ENCODE data around the gene NF2.

Gene NF2

GRCh38 chr22:29734406-29734805, 131.0 kb downstream of the NF2 start:
- Histone ChIP-seq H3K36me3 (peaks cover 80% of the 10 kb centered on the region), H3K4me3 (ENCODE audit: low read depth in 1 of 2, low read length in 1 of 2) (no peak overlapping the region)
- no peak for TF ChIP-seq CTCF (IDR thresholded peaks at IDR 0.05)

GRCh38 chr22:29734838-29735237, 131.4 kb downstream of the NF2 start:
- H3K27me3 ChIP-seq, result peaks cover 7% of the 10 kb centered on the region
- no peak for TF ChIP-seq CTCF (IDR thresholded peaks at IDR 0.05)
- no peak overlapping the region for H3K27ac ChIP-seq
- H3K4me3 ChIP-seq (ENCODE audit: low read depth in 1 of 2, low read length in 1 of 2), result no peak overlapping the region
- H3K4me1 ChIP-seq (ENCODE audit: control insufficient read depth in 1 of 2, insufficient read depth in 1 of 2, low read depth in 1 of 2, low read length in 1 of 2), result no peaks in the 10 kb centered on the region
- H3K36me3 ChIP-seq, result peaks cover 80% of the 10 kb centered on the region
- H3K9me3 ChIP-seq, result no peaks in the 10 kb centered on the region

More at GRCh38 chr22:29734406-29734805, 131.0 kb downstream of the NF2 start:
- Histone ChIP-seq H3K4me1 (ENCODE audit: control insufficient read depth in 1 of 2, insufficient read depth in 1 of 2, low read depth in 1 of 2, low read length in 1 of 2) (no peaks in the 10 kb centered on the region), H3K27me3 (peaks cover 7% of the 10 kb centered on the region), H3K9me3 (no peaks in the 10 kb centered on the region), H3K27ac (no peak overlapping the region)

GRCh38 chr22:29735416-29735815, 132.0 kb downstream of the NF2 start:
- Histone ChIP-seq H3K4me1 (ENCODE audit: control insufficient read depth in 1 of 2, insufficient read depth in 1 of 2, low read depth in 1 of 2, low read length in 1 of 2) (no peaks in the 10 kb centered on the region), H3K4me3 (ENCODE audit: low read depth in 1 of 2, low read length in 1 of 2) (no peak overlapping the region), H3K27ac (no peak overlapping the region), H3K36me3 (peaks cover 80% of the 10 kb centered on the region), H3K27me3 (peaks cover 7% of the 10 kb centered on the region), H3K9me3 (no peaks in the 10 kb centered on the region)
- no peak for TF ChIP-seq CTCF (IDR thresholded peaks at IDR 0.05)

- H3K27ac ChIP-seq, result no peak overlapping the region
- peaks cover 83% of the 10 kb centered on the region for H3K36me3 ChIP-seq
- H3K27me3 ChIP-seq, result peaks cover 7% of the 10 kb centered on the region
- TF ChIP-seq CTCF (IDR thresholded peaks at IDR 0.05), result no peak
- no peaks in the 10 kb centered on the region for H3K4me1 ChIP-seq (ENCODE audit: control insufficient read depth in 1 of 2, insufficient read depth in 1 of 2, low read depth in 1 of 2, low read length in 1 of 2)
- no peak overlapping the region for H3K4me3 ChIP-seq (ENCODE audit: low read depth in 1 of 2, low read length in 1 of 2)
- H3K9me3 ChIP-seq, result no peaks in the 10 kb centered on the region
These were observed 134.1 kb downstream of the NF2 start for GRCh38 chr22:29737251-29738117.

GRCh38 chr22:29738118-29738815, 134.8 kb downstream of the NF2 start:
- Histone ChIP-seq H3K27ac (no peak overlapping the region), H3K9me3 (no peaks in the 10 kb centered on the region), H3K4me3 (ENCODE audit: low read depth in 1 of 2, low read length in 1 of 2) (no peak overlapping the region), H3K27me3 (peaks cover 7% of the 10 kb centered on the region), H3K36me3 (peaks cover 79% of the 10 kb centered on the region), H3K4me1 (ENCODE audit: control insufficient read depth in 1 of 2, insufficient read depth in 1 of 2, low read depth in 1 of 2, low read length in 1 of 2) (no peaks in the 10 kb centered on the region)
- no peak for TF ChIP-seq CTCF (IDR thresholded peaks at IDR 0.05)
